Fibroblast of skin of right biceps (primary cell): ENCODE measurements around the gene MATCAP1.

Source experiments
- DNase-seq: peaks from one replicate; pipeline ENCODE4 v3.0.0-alpha.2; 2013

MATCAP1 gene

DNA sequence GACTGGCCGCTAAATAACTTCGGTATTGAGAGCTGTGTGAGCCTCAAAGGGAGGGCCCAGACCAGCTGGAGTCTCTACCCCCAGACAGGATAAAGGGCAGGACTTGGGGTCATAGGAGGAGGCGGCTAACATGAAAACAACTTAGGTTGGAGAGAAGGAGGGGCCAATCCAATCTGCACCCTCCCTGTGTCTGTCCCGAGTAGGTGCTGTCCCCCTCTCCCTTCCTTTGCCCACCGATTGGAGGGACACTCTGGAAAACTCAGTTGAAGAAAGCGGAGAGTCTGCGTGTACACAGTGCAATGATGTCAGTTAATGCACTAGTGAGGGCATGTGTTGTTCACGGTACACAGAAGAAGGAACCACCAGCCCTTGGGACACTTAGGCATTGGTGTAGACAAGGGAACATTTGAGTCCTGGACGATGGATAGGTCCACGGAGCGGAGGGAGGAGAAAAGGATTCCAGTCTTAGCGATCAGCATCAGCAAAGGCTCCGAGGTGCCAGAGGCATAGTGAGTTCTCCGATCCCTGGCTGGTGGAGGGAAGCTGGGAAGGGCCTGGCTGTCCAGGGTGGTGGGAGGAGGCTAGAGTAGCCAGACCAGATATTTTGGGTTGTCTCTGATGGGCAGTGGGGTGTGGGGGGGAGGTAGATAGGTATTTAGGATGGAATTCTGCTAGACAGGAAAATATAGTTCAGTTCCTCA lies 12.7 kb downstream of the MATCAP1 start:
- DNase-seq: peak; percentile 36

DNA sequence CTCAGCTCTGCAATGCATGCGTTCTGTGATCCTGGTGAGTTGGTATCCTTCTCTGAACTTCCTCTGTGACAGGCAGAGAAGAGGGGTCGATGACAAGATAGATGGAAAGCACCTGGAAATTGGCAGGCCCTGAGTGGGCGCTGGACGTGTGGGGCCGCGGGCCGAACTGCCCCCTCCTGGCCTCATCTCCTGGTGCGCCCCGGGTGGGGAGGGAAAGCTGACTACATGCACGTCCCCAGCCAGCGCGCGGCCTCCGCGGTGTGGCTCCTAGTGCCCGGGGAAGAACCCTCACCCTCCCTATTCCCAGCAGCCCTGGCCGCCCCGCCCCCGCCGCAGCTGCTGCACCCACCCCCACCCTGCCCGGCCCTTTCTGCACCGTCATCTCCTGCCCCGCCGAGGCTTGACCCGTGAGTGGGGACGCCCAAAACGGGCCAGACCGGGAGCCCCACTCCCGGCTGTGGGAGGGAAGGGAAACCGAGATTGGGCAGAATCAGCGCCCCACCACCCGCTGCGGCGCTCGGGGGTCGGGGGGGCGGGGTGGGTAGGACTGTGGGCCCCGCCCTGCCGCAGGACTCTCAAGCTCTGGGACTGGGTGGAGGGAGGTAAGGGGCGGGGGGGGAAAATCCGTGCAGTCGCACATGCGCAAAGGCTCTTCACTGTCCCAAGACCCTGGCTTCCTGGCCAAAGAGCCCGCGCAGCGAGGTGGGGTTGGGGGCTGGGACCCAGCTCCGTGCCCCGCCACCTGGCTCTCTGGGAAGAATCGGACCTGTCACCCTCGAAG lies 13.4 kb downstream of the MATCAP1 start, which contains the start of gene NOL3:
Gene NOL3, plus strand, starts transcription at position 371 of the 781 bp plus-strand sequence.
- peak; percentile 82 for DNase-seq

DNA sequence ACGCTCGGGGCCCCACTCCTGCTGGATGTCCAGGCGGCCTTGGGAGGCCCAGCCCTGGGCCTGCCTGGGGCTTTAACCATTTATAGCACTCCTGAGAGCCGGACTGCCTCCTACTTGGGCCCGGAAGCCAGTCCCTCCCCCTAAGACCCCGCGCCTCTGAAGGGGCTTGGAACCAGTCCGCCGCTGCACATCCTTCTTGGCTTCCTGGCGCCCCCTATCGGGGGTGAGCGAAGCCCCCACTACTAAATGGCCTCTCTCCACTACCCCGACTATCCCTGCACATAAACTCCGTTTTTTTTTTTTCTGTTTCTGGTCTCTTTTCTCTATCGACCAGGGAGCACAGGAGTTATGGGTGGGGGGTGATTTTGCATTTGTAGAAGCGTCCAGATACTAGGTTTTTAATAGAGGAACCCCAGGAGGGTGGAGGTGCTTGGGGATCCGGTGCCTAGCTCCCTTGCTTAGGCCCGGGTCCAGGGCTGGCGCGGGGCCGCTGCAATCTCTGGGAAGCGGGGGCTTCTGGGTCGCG lies 14.1 kb downstream of the MATCAP1 start:
- DNase-seq: peak; percentile 49

DNA sequence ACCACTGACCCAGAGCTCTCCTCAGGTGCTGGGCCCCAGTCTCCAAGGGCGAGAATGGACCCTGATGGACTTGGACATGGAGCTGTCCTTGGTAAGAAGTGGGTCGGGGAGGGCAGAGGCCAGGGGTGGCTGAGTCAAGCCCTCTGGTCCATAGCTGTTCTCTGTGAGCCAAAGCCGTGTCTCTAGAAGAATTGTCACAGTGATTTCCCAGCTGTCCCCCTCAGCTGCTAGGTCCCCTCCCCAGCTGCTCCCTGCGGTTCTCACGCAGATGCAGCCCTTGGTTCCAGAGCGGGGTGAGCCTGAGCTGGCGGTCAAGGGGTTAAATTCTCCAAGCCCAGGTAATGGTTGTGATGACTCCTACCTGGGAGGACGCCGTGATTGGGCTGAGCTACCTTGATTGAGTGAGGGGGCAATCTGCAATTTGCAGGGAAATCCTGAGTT lies 14.7 kb downstream of the MATCAP1 start:
- no peak for DNase-seq

DNA sequence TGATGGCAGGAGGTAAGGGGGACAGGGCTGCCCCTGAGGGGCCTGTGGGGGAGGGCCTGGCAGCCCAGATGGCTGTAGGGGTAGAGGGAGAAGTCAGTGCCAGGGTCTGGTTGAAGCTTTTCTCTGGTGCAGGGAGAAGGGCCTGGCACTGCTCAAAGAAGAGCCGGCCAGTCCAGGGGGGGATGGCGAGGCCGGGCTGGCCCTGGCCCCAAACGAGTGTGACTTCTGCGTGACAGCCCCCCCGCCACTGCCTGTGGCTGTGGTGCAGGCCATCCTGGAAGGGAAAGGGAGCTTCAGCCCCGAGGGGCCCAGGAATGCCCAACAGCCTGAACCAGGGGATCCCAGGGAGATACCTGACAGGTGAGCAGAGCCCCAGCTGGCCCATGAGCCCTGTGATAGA lies 16.2 kb downstream of the MATCAP1 start:
- no peak for DNase-seq

DNA sequence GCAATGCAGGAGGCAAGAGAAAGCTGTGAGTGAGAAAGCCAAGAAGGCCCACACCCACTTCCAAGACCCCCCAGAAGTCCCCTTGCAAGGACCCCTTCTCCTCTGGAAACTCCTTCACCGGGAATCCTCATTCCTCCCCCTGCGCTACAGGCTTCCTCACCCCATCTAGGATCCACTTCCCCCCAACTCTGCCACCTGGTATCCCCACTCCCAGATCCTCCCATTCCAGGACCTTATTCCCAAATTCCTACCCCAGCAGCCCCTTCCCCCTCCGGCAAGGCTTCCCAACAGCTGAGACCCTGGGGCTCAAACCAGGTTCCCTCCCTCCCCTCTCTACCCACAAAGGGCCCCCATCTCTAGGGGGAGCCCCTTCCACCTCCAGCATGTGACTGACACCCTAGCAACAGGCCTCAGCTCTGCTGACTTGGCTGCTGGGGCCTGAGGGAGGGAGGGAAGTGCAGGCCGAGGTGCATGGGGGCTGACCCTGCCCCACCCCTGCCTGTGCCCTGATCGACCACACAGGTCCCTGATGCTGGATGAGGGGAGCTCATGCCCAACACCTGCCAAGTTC lies 17.1 kb downstream of the MATCAP1 start:
- no peak for DNase-seq

DNA sequence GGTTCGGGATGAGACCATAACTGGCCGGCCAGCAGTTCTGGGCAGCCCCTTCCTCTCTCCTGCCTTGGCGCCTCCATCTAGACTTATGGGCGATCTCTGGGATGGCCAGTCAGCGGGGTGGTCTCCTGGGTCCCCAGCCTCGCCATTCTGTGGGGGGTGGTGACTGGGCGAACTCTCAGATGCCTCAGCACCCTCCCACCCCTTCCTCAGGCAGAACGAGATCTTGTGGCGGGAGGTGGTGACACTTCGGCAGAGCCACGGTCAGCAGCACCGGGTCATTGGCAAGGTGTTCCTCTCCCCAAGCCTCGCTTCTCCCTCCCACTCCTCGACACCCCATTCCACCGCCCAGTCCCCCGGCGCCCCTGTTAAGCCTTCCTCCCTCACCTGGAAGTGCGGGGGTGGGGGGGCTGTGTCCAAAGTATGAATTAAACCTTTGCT lies 17.6 kb downstream of the MATCAP1 start:
- no peak for DNase-seq

DNA sequence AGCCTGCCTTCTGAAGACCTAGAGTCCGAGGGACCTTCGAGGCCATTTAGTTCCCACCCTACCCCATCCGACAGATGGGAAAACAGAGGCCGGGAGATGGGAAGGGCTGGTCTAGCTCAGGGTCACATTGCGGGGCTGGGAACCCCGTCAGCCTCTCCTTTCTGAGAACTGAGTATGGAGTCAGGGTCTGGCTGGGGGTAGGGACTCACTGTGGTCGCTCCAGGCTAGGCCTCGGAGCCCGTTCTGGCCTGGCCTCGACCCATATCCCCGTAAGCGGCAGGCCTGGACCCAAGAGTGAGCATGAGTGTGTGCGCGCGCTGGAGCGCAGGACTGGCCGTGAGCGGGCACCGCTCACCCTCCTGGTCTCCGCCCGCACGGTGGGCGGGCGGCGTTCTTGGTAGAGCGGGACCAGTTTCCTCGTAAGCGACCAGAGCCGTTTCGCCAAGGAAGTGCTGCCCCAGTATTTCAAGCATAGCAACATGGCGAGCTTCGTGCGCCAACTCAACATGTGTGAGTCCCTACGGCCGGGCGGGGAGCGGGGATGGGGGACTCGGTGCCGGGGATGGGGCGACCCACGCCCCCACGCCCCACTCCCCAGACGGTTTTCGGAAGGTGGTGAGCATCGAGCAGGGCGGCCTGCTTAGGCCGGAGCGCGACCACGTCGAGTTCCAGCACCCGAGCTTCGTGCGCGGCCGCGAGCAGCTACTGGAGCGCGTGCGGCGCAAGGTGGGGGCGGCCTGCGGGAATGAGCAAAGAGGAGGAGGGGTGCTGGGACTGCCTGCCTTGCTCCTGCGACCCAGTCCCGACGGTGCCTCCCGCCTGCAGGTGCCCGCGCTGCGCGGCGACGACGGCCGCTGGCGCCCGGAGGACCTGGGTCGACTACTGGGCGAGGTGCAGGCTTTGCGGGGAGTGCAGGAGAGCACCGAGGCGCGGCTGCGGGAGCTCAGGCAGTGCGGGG lies 18.4 kb downstream of the MATCAP1 start:
- no peak for DNase-seq

DNA sequence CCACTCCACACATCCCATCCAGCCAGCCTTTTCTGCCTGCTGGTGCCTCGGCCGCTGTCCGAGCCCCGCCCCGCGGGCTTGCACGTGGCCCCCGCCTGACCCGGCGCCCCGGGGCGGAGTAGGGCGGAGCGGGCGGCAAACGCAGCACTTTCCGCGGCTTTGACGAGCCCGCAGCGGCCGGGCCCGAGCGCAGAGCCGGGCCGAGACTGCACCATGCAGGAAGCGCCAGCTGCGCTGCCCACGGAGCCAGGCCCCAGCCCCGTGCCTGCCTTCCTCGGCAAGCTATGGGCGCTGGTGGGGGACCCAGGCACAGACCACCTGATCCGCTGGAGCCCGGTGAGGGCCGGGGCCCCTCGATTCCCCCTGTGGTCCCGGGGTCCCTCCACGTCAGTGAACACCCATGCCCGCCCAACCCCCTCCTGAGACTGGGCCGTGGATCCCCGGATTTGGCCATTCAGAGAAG lies 19.1 kb downstream of the MATCAP1 start, which contains the start of gene HSF4:
Gene HSF4, plus strand, starts transcription at position 147 of the 463 bp plus-strand sequence. Its CDS starts 67 bp downstream, at position 214.
- DNase-seq: no peak

DNA sequence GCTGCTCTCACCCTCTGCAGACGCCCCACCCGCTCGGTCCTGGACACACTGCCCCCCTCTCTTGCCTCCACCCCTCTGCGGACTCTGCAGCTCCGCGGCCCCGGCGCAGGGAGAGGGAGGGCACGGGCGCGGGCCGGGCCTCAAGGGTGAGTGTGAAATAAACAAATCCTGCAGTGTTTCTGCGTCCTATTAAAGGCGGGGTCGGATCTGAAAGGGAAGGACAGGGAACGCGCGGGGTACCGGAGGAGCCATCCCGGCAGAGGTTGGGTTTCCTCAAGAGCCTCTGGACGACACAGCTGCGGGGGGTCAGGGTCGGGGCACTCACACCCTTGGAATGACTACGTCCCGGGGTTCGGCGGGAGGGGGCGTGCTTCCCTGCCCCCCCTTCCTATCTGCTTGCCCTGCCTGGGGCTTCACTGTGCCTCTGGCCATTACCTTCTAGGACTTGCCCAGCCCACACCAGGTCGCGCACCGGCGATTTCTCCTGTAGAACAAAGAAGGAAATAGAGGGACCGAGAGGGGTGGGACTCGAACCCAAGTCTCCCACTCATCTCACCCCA lies 19.7 kb downstream of the MATCAP1 start:
- DNase-seq: no peak

DNA sequence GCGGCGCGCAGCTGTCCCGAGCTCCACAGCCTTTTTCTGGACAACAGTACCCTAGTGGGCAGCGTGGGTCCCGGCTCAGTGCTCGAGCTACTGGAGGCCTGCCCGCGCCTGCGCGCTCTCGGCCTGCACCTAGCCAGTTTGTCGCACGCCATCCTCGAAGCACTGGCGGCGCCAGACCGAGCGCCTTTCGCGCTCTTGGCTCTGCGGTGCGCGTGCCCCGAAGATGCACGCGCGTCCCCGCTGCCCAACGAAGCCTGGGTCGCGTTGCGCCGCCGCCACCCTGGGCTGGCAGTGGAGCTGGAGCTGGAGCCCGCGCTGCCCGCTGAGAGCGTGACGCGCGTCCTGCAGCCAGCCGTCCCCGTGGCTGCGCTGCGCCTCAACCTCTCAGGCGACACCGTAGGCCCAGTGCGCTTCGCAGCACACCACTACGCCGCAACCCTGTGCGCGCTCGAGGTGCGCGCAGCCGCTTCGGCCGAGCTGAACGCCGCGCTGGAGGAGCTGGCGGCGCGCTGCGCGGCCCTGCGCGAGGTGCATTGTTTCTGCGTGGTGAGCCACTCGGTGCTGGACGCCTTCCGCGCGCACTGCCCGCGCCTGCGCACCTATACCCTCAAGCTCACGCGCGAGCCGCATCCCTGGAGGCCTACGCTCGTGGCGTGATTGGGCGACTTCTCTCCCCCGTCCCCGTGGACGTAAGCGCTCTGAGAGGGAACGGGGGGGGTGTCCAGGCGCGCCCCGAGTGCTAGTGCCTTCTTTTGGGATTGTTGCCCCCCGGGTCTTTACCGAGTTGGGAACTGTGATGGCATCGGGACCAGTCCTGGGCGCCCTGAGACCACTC lies 20.4 kb downstream of the MATCAP1 start:
- peak; percentile 31 for DNase-seq

DNA sequence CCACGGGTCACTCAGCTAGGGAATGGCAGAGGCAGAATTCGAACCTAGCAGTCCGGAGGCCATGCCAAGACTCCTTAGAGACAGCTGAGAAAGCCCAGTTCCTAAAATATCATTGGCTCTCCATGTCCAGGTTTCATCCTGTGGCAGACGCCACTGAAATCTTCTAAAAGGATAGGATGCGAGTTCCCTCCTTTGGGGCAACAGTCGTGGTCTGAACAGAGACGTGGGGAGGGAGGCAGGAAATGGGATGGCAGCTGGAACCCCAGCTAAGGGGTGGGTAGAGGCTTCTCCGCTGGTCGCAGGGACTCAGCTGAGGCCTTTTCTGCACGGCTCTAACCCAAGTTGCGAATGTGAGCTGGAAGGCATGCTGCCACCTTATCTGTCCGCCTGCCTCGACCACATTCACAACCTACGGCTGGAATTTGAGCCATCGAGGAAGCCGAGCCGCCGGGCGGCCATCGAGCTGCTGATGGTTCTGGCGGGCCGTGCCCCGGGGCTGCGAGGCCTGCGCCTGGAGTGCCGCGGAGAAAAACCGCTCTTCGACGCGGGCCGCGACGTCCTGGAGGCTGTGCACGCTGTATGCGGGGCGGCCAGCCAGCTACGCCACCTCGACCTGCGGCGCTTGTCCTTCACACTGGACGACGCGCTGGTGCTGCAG lies 21.1 kb downstream of the MATCAP1 start:
- no peak for DNase-seq

DNA sequence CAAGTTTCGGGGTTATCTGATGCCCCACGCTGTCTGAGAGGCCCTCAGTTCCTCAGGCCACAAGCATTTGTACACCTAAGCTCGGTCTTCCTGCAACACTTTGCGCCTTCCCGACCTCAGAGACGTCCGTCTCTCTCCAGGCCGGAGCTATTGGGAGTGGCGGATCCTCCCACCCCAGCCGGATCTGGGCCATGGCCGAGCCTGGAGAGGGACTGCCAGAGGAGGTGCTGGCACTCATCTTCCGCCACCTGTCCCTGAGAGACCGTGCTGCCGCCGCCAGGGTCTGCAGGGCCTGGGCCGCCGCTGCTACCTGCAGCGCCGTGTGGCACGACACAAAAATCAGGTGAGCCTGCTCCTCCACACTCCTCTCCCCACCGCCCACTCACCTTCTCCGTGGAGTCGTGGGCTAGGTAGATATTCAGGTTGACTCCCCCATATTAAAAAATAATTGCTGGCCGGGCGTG lies 22.1 kb downstream of the MATCAP1 start:
- DNase-seq: no peak

DNA sequence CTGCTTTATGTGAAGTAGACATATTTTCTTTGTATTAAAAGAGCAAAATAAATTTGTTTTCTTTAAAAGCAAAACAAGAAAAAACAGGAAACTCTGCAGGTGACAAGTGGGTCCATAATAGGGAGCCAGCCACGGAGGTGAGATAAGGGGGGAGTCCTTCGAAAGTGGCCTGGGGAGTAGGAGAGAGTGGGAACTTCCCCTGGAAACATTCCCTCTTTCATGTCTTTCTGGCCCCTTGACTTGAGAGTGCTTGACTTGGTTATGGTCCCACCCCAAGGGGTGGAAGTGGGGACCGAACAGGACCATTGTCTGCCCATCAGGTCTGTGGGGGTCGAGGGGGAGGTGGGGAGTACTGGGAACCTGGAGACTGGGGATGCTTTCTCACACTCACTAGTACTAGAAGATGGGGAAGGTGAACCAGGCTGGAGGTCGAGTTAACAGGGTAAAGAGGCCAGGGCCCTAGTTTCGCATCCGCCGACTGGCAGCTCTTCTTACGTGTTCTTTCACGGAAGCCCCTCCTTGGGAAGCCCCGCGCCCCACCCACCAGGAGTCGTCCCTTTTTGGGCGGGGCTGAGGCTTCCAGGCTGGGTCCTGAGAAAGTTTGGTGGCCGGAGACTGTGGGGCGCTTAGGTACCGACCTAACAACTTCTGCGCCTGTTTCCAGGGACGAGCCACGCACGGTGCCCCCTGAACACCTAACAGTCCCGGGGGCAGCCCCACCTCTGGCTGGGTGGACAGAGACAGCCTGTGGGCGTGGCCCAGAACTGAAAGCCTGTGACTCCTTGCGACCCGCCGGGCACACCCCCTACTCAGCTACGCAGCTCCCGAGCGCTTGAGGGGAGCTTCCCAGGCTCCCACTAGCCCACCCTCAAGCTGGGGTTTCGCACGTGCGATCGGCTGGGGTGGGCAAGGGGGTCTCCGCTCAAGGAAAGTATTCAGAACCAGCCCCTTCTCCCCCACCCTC lies 24.8 kb downstream of the MATCAP1 start:
- DNase-seq: no peak

DNA sequence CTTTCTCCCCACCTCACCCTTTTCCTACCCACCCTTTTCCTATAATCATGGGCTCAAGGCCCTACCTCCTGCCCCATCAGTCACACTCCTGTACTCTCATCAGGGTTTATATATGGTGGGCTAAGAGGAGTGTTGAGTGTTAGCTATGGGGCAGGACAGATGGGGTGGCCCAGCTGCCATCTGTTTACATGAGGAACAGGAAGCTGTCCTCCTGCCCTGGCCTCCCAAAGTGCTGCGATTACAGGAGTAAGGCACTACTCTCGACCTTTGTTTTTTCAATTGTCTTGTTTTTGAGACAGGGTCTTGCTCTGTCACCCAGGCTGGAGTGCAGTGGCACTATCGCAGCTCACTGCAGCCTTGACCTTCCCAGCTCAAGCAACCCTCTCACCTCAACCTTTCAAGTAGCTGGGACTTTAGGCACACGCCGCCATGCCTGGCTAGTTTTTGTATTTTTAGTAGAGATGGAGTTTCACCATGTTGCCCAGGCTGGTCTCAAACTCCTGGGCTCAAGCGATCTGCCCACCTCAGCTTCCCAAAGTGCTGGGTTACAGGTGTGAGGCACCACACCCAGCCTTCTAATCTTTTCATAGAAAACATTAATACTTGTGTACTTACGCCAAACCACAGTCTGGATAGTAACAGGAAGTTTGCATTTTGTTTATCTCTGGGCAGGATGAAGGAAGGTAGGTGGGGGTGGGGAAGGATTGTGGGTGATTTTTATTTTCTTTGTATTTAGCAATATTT lies 25.7 kb downstream of the MATCAP1 start:
- DNase-seq: no peak

DNA sequence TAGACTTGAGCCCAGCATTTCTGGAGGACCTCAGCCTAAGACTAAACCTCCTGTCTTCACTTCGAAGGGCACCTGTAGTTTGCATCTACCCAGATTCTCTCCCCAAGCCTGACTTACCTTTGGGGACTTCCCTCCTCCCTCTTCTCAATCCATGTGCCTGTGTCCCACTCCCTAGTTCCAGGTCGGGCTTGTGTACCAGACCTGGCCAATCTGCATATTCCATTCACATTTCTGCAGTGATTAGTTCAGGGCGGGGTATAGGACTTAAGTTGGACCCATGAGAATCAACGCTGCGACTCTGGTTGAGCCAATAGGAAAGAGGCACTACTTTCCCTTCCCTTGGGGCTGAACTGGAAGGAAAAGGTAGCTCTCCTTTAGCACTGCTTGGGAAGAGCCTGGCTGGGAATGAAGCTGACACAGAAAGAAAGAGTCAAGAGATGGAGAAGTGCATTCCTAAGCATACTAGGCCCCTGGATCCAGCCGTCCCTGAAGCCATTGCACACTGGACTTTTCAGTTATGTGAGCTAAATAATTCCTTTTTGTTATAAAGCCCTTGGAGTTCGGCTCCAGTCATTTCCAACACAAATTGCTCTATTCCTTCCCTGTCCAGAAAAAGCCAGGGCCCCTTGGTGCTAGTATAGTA lies 26.5 kb downstream of the MATCAP1 start:
- no peak for DNase-seq

DNA sequence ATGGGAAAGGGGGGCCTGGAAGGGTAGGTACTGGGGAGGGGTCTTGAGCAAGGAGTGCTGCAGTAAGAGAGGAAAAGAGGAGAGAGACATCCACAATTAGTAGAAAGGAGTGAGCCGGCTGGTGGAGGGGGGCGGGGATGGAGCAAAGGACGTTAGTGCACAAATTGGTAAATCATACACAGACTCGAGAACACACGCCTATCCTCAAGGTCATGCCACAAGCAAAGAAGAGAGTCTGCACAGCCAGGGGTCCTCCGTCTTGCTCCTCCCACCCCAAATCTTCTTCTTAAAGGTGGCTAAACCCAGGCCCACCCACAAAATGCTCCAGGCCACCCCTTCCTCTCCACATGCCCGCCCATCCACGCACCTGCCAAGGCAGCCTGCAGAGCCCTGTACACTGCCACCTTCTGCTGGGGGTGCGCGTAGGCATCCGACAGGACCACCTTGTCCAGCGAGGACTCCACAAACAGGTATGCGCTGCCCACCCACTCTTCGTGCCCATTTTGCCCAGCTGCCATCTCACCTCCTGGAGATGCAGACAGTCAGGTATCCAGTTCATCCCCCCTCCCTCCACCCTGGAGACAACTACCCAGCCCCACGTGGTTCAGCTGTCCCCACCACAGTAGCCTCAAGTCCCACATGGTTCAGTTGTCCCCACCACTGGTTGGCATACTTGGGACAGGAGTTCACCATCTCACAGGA lies 27.5 kb downstream of the MATCAP1 start:
- DNase-seq: no peak
